ENCODE measurements around the gene IL4R. TPM values are rescaled to one million over a fixed set of nuclear protein-coding genes. Genes with fewer than 3 reads are reported as not detected.

The IL4R gene
- total RNA-seq, 1 donor from 2014 or later, result 45.7 TPM

DNA sequence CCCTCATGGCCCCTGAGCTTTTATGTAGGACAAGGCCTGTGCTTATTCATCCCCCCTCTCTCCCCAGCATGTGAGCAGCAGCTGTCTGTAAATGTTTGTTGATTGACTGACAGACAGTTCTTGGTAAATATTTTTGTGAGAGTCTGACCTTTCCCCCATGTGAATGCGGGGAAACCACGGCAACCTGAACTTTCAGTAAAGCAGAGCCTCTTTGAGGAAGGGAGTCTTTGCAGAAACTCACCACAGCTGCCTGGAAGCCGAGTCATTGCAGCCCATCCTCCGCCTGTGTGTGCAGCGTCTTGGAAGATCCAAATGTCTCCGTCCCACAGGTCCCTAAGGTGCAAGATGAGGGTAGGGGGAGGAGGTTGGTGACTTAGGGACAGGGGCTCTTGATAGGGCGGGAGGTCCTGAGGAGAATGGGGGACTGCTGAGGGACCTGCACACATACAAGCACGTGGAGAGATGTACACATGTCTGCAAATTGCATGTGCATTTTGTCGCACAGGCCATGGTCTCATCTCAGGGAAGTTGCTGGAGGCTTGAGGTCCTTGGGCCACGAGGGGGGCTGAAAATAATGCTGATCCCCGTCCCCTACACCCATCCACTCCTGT, 65.2 kb downstream of the IL4R start:
- Mint-ChIP-seq H3K4me3 (ENCODE audit: unreplicated experiment) (no peak overlapping the region), H3K27ac (ENCODE audit: unreplicated experiment) (peak overlapping the region; percentile 13), H3K36me3 (ENCODE audit: low read depth, unreplicated experiment) (no peaks in the 10 kb centered on the region), H3K4me1 (ENCODE audit: unreplicated experiment) (peaks cover 10% of the 10 kb centered on the region), H3K9me3 (ENCODE audit: unreplicated experiment) (peaks cover 9% of the 10 kb centered on the region), H3K27me3 (ENCODE audit: unreplicated experiment) (no peaks in the 10 kb centered on the region)
- no peak for TF ChIP-seq CTCF (IDR thresholded peaks at IDR 0.05; ENCODE audit: unreplicated experiment)
- no peak for DNase-seq (ENCODE audit: low spot score)

- H3K27ac Mint-ChIP-seq (ENCODE audit: unreplicated experiment), result no peak overlapping the region
- no peak for TF ChIP-seq CTCF (IDR thresholded peaks at IDR 0.05; ENCODE audit: unreplicated experiment)
- DNase-seq (ENCODE audit: low spot score), result no peak
- peaks cover 18% of the 10 kb centered on the region for H3K9me3 Mint-ChIP-seq (ENCODE audit: unreplicated experiment)
- H3K36me3 Mint-ChIP-seq (ENCODE audit: low read depth, unreplicated experiment), result no peaks in the 10 kb centered on the region
- H3K4me3 Mint-ChIP-seq (ENCODE audit: unreplicated experiment), result no peak overlapping the region
- no peaks in the 10 kb centered on the region for H3K27me3 Mint-ChIP-seq (ENCODE audit: unreplicated experiment)
- H3K4me1 Mint-ChIP-seq (ENCODE audit: unreplicated experiment), result peaks cover 10% of the 10 kb centered on the region
Measured at GRCh38 chr16:27379919-27380318, 66.1 kb downstream of the IL4R start.

DNA sequence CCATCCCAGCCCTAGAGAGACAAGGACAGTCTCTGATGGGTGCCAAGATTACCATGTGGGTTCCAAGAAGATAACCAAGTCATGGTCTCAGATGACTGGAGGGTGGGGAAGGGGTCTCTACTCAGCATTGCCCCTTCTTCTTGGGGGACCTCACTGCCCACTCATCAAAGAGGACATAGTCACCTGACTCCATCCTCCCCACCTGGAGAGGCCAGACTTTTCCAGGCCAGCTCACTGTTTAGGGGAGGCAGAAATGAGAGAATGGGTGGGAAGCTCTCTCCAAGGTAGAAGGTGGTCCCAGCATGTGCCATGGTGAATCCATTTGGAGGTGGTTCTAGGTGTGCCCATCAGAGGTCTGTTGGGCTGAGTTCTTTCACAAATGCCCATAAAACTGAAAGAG, 67.5 kb downstream of the IL4R start:
- H3K9me3 Mint-ChIP-seq (ENCODE audit: unreplicated experiment), result peaks cover 18% of the 10 kb centered on the region
- no peaks in the 10 kb centered on the region for H3K36me3 Mint-ChIP-seq (ENCODE audit: low read depth, unreplicated experiment)
- H3K4me3 Mint-ChIP-seq (ENCODE audit: unreplicated experiment), result no peak overlapping the region
- no peak for DNase-seq (ENCODE audit: low spot score)
- H3K4me1 Mint-ChIP-seq (ENCODE audit: unreplicated experiment), result peaks cover 10% of the 10 kb centered on the region
- TF ChIP-seq CTCF (IDR thresholded peaks at IDR 0.05; ENCODE audit: unreplicated experiment), result no peak
- H3K27me3 Mint-ChIP-seq (ENCODE audit: unreplicated experiment), result no peaks in the 10 kb centered on the region
- no peak overlapping the region for H3K27ac Mint-ChIP-seq (ENCODE audit: unreplicated experiment)

- Mint-ChIP-seq H3K4me1 (ENCODE audit: unreplicated experiment) (peaks cover 10% of the 10 kb centered on the region), H3K36me3 (ENCODE audit: low read depth, unreplicated experiment) (no peaks in the 10 kb centered on the region), H3K27me3 (ENCODE audit: unreplicated experiment) (no peaks in the 10 kb centered on the region), H3K4me3 (ENCODE audit: unreplicated experiment) (no peak overlapping the region), H3K9me3 (ENCODE audit: unreplicated experiment) (peaks cover 18% of the 10 kb centered on the region), H3K27ac (ENCODE audit: unreplicated experiment) (peak overlapping the region; percentile 50)
- DNase-seq (ENCODE audit: low spot score), result no peak
- TF ChIP-seq CTCF (IDR thresholded peaks at IDR 0.05; ENCODE audit: unreplicated experiment), result no peak
Measured at GRCh38 chr16:27381974-27382855, 68.4 kb downstream of the IL4R start.
